Astrocyte (in vitro differentiated cells and primary cell): Measurements from ENCODE around the gene IPPK. TPM values are rescaled to one million over a fixed set of nuclear protein-coding genes. Genes with fewer than 3 reads are reported as not detected.

Experiments used
- DNase-seq: peaks from one replicate; pipeline ENCODE4 v3.0.0-alpha.2; 2010; ENCODE audit warnings: low read depth
- FAIRE-seq: peaks from 2 replicates; lab custom pipeline; 2011; peaks lifted over from hg19 to GRCh38; lab: Jason Lieb, UNC
- H2AFZ ChIP-seq: 2 replicates; pipeline ENCODE4 v1.6.0; 2012; ENCODE audit warnings: low read depth, low read length, inconsistent platforms
- H3K27ac ChIP-seq: 2 replicates; pipeline ENCODE4 v1.5.1; 2011; ENCODE audit warnings: low read depth, low read length, inconsistent platforms
- H3K27me3 ChIP-seq: 2 replicates; pipeline ENCODE4 v1.6.0; 2011; ENCODE audit warnings: low read length, inconsistent platforms; ENCODE audit not compliant: insufficient read depth
- H3K36me3 ChIP-seq: 2 replicates; pipeline ENCODE4 v1.5.1; 2011; ENCODE audit warnings: low read length, inconsistent platforms; ENCODE audit not compliant: insufficient read depth
- H3K4me1 ChIP-seq: 2 replicates; pipeline ENCODE4 v1.5.1; 2011; ENCODE audit warnings: low read length, inconsistent platforms; ENCODE audit not compliant: insufficient read depth
- H3K4me2 ChIP-seq: 2 replicates; pipeline ENCODE4 v1.6.0; 2012; ENCODE audit warnings: low read length, inconsistent platforms
- H3K4me3 ChIP-seq: 2 replicates; pipeline ENCODE4 v1.5.1; 2011; ENCODE audit warnings: low read depth, mild to moderate bottlenecking, low read length, inconsistent platforms; ENCODE audit not compliant: insufficient read depth
- H3K79me2 ChIP-seq: 2 replicates; pipeline ENCODE4 v1.6.0; 2012; ENCODE audit warnings: mild to moderate bottlenecking, low read length, inconsistent platforms; ENCODE audit not compliant: insufficient read depth
- H3K9ac ChIP-seq: 2 replicates; pipeline ENCODE4 v1.6.0; 2012; ENCODE audit warnings: mild to moderate bottlenecking, low read length, inconsistent platforms
- H3K9me3 ChIP-seq: 2 replicates; pipeline ENCODE4 v1.5.1; 2012; ENCODE audit warnings: low read depth, mild to moderate bottlenecking, low read length, inconsistent platforms; ENCODE audit not compliant: insufficient read depth
- H4K20me1 ChIP-seq: 2 replicates; pipeline ENCODE4 v1.6.0; 2012; ENCODE audit warnings: low read length, inconsistent platforms; ENCODE audit not compliant: insufficient read depth
- H3K27ac Mint-ChIP-seq: one replicate; pipeline ENCODE4 v1.8.0; 2021; ENCODE audit warnings: mild to moderate bottlenecking, mixed read lengths; ENCODE audit not compliant: unreplicated experiment
- H3K27me3 Mint-ChIP-seq: one replicate; pipeline ENCODE4 v1.8.0; 2021; ENCODE audit warnings: low read depth, mixed read lengths; ENCODE audit not compliant: unreplicated experiment
- H3K36me3 Mint-ChIP-seq: one replicate; pipeline ENCODE4 v1.8.0; 2021; ENCODE audit warnings: low read depth, mixed read lengths; ENCODE audit not compliant: unreplicated experiment
- H3K4me1 Mint-ChIP-seq: one replicate; pipeline ENCODE4 v1.8.0; 2021; ENCODE audit warnings: low read depth, mixed read lengths; ENCODE audit not compliant: unreplicated experiment
- H3K4me3 Mint-ChIP-seq: one replicate; pipeline ENCODE4 v1.8.0; 2021; ENCODE audit warnings: mild to moderate bottlenecking, moderate library complexity, mixed read lengths; ENCODE audit not compliant: unreplicated experiment
- H3K9me3 Mint-ChIP-seq: one replicate; pipeline ENCODE4 v1.8.0; 2021; ENCODE audit warnings: mild to moderate bottlenecking, mixed read lengths; ENCODE audit not compliant: unreplicated experiment
- CTCF ChIP-seq: IDR thresholded peaks from 2 replicates; pipeline ENCODE4 v1.5.1; 2011; ENCODE audit warnings: low read depth, mild to moderate bottlenecking, inconsistent platforms, low read length, moderate library complexity; ENCODE audit not compliant: insufficient read depth
- EZH2 ChIP-seq: IDR thresholded peaks from 2 replicates; pipeline ENCODE4 v1.6.1; 2012; ENCODE audit warnings: mild to moderate bottlenecking, low read length, inconsistent platforms; ENCODE audit not compliant: insufficient read depth
- total RNA-seq: library from RNA; stranded (reverse); gene quantifications from 2 replicates; pipeline ENCODE4 v1.2.1, GENCODE V29; 2021

Gene IPPK
- total RNA-seq, 1 donor from 2014 or later, result 14.1 TPM

- TF ChIP-seq CTCF, result no peak
- no peak for DNase-seq
- H3K9me3 Mint-ChIP-seq, result peaks cover 3% of the 10 kb centered on the region
Observed at GRCh38 chr9:92709954-92710353, 40.0 kb upstream of the IPPK start.

GRCh38 chr9:92709240-92709639, 39.3 kb upstream of the IPPK start:
- no peak for DNase-seq
- Mint-ChIP-seq H3K4me1 (peaks cover 1% of the 10 kb centered on the region), H3K9me3 (peaks cover 3% of the 10 kb centered on the region), H3K27ac (no peak overlapping the region), H3K4me3 (no peak overlapping the region), H3K36me3 (peaks cover 25% of the 10 kb centered on the region), H3K27me3 (no peaks in the 10 kb centered on the region)
- no peaks in the 10 kb centered on the region for H3K4me1 ChIP-seq
- H3K9ac ChIP-seq, result no peak overlapping the region
- no peak overlapping the region for H2AFZ ChIP-seq
- no peak for FAIRE-seq
- no peaks in the 10 kb centered on the region for H3K27me3 ChIP-seq
- peaks cover 14% of the 10 kb centered on the region for H4K20me1 ChIP-seq
- no peak overlapping the region for H3K4me2 ChIP-seq
- H3K9me3 ChIP-seq, result no peaks in the 10 kb centered on the region
- H3K79me2 ChIP-seq, result peaks cover 5% of the 10 kb centered on the region
- peaks cover 18% of the 10 kb centered on the region for H3K36me3 ChIP-seq
- TF ChIP-seq EZH2 (no peak), CTCF (no peak)
- H3K27ac ChIP-seq, result no peak overlapping the region
- H3K4me3 ChIP-seq, result no peak overlapping the region

More at GRCh38 chr9:92709954-92710353, 40.0 kb upstream of the IPPK start:
- H2AFZ ChIP-seq, result no peak overlapping the region
- no peak overlapping the region for H3K4me3 Mint-ChIP-seq
- no peaks in the 10 kb centered on the region for H3K9me3 ChIP-seq
- H3K4me1 ChIP-seq, result no peaks in the 10 kb centered on the region
- H3K79me2 ChIP-seq, result peaks cover 5% of the 10 kb centered on the region
- H3K4me1 Mint-ChIP-seq, result peaks cover 1% of the 10 kb centered on the region
- peaks cover 21% of the 10 kb centered on the region for H3K36me3 ChIP-seq
- H3K4me2 ChIP-seq, result no peak overlapping the region
- no peak overlapping the region for H3K9ac ChIP-seq
- no peaks in the 10 kb centered on the region for H3K27me3 Mint-ChIP-seq
- H4K20me1 ChIP-seq, result peaks cover 17% of the 10 kb centered on the region
- H3K27me3 ChIP-seq, result no peaks in the 10 kb centered on the region
- peak overlapping the region; percentile 10 for H3K27ac Mint-ChIP-seq
- H3K4me3 ChIP-seq, result no peak overlapping the region
- no peak overlapping the region for H3K27ac ChIP-seq
- peaks cover 23% of the 10 kb centered on the region for H3K36me3 Mint-ChIP-seq
- FAIRE-seq, result no peak

GRCh38 chr9:92707530-92707929, 37.6 kb upstream of the IPPK start:
- no peak overlapping the region for H3K27ac Mint-ChIP-seq
- Histone ChIP-seq H3K9me3 (no peaks in the 10 kb centered on the region), H3K9ac (no peak overlapping the region), H3K27me3 (no peaks in the 10 kb centered on the region), H3K4me2 (no peak overlapping the region), H3K36me3 (peaks cover 11% of the 10 kb centered on the region), H4K20me1 (peaks cover 12% of the 10 kb centered on the region), H3K79me2 (peaks cover 5% of the 10 kb centered on the region), H2AFZ (no peak overlapping the region), H3K4me3 (no peak overlapping the region), H3K27ac (no peak overlapping the region), H3K4me1 (no peaks in the 10 kb centered on the region)
- DNase-seq (peak; percentile 14), FAIRE-seq (no peak)
- peaks cover 3% of the 10 kb centered on the region for H3K9me3 Mint-ChIP-seq
- peaks cover 1% of the 10 kb centered on the region for H3K4me1 Mint-ChIP-seq
- H3K4me3 Mint-ChIP-seq, result no peak overlapping the region
- no peak for TF ChIP-seq CTCF
- TF ChIP-seq EZH2, result no peak
- H3K36me3 Mint-ChIP-seq, result peaks cover 23% of the 10 kb centered on the region
- no peaks in the 10 kb centered on the region for H3K27me3 Mint-ChIP-seq
